ENCODE results near the gene COPS7B. TPM values are rescaled to one million over a fixed set of nuclear protein-coding genes. Genes with fewer than 3 reads are reported as not detected.
"Not testable (repeated sequence)": the region's sequence is repeated elsewhere in the genome, so short reads cannot be mapped to it uniquely, and the experiment has no call there.

Gene COPS7B
- total RNA-seq = 66.7 and 67.6 TPM in 2 replicates

DNA sequence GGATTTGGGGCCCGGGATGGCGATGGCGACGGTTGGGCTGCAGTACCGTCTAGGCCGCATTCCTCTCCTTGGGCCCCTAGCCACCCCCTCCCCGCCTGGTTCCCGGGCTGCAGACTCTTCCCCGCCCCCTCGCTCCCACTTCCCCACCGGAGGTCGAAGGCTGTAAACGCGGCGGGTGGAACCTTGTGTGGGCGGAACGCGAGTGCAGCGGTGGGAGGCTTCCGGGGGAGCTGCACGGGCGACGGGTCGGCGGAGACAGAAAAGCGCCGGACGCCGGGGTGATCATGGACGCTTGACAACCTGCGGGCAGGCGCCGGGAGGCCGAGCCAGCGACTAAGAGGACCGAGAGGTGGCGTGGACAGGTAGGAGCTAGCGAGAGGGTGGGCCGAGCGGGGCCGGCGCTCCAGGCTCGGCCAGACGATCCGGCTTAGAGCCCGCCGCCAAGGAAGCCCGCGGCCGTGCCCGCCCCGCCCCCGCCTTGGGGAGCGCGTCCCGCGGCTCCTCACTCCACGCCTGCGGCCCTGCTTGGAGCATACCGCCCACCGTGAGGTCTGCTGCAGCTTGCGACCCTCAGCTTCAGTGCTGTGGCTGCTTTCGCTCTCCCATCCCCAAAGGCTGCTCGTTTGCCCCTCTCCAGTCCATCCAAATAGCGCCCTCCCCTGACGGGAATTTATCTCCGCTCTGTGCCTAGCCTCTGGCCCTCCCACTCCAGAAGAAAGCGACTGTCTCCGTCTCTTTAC, at the start of gene COPS7B:
Gene COPS7B, plus strand, starts transcription at position 269 of the 740 bp plus-strand sequence. CDS start 2,126 bp downstream, outside the sequence.
- H3K4me3 Mint-ChIP-seq = peak within 1 kb of the TSS; percentile 94
- no peaks in the 10 kb centered on the region for H3K27me3 Mint-ChIP-seq
- peaks cover 61% of the 10 kb centered on the region for H3K4me1 Mint-ChIP-seq
- peak; percentile 95 for DNase-seq
- H3K36me3 Mint-ChIP-seq (ENCODE audit: low read depth) = peaks cover 19% of the 10 kb centered on the region
- intact Hi-C loops (cut with micrococcal nuclease) = loop anchor here (1.0 to 10.0 kb wide), 3 partner anchors 109 to 732 kb away; partner anchors contain the start of genes NCL and PSMD1
- no peaks in the 10 kb centered on the region for H3K9me3 Mint-ChIP-seq
- peak within 1 kb of the TSS; percentile 87 for H3K27ac Mint-ChIP-seq

DNA sequence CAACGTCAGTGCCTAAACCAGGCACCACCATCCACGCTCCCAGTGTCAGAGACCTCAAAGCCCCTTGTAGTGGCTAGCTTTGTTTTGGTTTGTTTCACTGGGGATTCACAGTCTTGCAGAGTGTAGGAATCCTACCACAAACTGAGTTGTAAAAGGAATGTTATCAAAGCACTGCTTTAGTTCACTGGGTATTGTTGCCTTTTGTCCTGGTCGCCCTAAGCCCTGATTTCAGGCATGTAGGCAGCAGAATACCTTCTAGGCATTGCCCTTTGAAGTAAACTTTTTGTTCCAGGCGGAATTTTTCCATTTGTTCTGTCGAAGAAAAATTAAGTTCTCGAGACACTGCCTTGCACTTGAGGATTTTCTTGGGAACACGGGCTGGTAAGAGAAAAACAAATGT, 48.5 kb upstream of the COPS7B start:
- no peaks in the 10 kb centered on the region for H3K27me3 Mint-ChIP-seq
- intact Hi-C loops (cut with micrococcal nuclease) = no loop called here
- H3K4me3 Mint-ChIP-seq = no peak overlapping the region
- DNase-seq = no peak
- peaks cover 14% of the 10 kb centered on the region for H3K36me3 Mint-ChIP-seq (ENCODE audit: low read depth)
- no peaks in the 10 kb centered on the region for H3K9me3 Mint-ChIP-seq
- no peaks in the 10 kb centered on the region for H3K4me1 Mint-ChIP-seq
- H3K27ac Mint-ChIP-seq = no peak overlapping the region

DNA sequence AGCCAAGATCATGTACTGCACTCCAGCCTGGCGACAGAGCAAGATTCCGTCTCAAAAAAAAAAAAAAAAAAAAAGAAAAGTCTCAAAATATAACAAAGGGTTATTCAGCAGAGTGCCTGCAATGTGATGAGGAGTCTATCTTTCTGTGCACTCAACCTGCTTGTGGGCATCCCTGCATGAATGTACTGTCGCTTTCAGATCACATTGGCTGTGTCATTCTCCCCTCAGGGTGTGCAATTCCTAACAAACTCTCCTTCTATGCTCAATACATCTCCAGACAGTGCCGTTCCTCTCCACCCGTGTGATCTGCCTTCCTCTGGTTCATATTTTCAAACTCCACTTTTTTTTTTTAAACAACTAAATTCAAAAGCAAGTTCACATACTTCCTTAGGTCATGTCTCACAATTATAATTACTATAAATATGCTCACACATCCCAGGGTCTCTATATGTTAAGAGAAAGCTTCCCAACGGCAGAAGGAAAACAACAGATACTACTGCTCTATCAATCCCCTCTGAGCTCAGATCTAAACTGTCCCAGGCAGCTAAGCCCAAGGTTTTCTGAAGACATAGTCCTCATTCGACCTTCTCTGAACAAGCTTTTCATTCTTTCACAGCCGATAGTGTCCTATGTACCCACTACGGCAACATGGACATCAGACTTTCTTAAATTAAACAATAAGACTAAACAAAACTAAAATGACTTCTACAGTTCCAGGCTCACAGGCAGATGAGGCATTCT, 42.7 kb upstream of the COPS7B start:
- Mint-ChIP-seq H3K4me1 (peaks cover under 1% of the 10 kb centered on the region), H3K4me3 (no peak overlapping the region), H3K36me3 (ENCODE audit: low read depth) (no peaks in the 10 kb centered on the region), H3K9me3 (no peaks in the 10 kb centered on the region), H3K27ac (no peak overlapping the region), H3K27me3 (no peaks in the 10 kb centered on the region)
- intact Hi-C loops (cut with micrococcal nuclease) = no loop called here
- no peak for DNase-seq

DNA sequence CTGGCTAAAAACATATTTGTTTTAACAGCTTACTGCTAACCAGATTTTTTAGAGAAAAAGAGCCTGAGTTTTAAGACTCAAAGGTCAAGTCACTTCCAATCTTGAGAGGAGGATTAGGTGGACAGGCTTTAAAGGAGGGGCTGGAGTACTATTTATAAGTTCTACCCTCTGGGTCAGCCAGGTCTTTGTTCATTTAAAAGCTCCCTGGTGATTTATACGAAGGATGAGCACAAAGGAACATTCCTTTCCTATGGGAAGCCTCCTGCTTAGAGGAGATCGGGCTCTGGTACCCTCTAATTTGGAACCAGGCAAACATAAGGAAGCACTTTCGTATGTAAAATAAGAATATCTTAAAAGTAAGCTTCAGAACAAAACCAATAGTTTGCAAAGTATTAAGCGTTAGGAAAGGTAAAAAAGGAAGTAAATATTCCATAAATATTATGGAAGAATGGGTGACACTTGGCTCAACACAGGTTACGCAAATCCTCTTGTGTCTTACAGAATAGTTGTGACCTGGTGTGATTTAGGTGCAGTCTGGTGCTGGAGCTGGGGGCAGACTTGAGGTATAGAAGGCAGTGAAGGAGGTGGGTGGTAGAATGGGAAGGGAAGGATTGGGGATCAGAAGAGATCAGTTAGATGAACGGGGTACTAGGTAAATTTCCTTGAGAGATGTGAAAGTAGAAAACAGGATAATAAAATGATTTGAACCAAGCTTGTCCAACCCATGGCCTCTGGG, 40.8 kb upstream of the COPS7B start:
- no peaks in the 10 kb centered on the region for H3K9me3 Mint-ChIP-seq
- intact Hi-C loops (cut with micrococcal nuclease) = no loop called here
- peaks cover 4% of the 10 kb centered on the region for H3K36me3 Mint-ChIP-seq (ENCODE audit: low read depth)
- peaks cover 2% of the 10 kb centered on the region for H3K4me1 Mint-ChIP-seq
- H3K27me3 Mint-ChIP-seq = no peaks in the 10 kb centered on the region
- H3K4me3 Mint-ChIP-seq = no peak overlapping the region
- no peak for DNase-seq
- no peak overlapping the region for H3K27ac Mint-ChIP-seq

DNA sequence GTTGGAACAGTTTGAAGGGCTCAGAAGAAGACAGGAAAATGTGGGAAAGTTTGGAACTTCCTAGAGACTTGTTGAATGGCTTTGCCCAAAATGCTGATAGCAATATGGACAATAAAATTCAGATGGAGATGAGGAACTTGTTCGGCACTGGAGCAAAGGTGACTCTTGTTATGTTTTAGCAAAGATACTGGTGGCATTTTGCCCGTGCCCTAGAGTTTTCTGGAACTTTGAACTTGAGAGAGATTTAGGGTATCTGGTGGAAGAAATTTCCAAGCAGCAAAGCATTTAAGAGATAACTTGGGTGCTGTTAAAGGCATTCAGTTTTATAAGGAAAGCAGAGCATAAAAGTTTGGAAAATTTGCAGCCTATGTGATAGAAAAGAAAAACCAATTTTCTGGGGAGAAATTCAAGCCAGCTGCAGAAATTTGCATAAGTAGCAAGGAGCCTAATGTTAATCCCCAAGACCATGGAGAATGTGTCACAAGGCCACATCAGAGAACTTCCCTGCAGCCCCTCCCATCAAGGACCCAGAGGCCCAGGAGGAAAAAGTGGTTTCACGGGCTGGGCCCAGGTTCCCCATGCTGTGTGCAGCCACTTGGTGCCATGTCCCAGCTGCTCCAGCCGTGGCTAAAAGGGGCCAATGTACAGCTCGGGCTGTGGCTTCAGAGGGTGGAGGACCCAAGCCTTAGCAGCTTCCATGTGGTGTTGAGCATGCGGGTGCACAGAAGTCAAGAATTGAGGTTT, 37.9 kb upstream of the COPS7B start:
- H3K27me3 Mint-ChIP-seq; intact Hi-C loops (cut with micrococcal nuclease); H3K4me1 Mint-ChIP-seq; H3K4me3 Mint-ChIP-seq; DNase-seq; H3K9me3 Mint-ChIP-seq; H3K27ac Mint-ChIP-seq; H3K36me3 Mint-ChIP-seq (ENCODE audit: low read depth): not testable (repeated sequence)

DNA sequence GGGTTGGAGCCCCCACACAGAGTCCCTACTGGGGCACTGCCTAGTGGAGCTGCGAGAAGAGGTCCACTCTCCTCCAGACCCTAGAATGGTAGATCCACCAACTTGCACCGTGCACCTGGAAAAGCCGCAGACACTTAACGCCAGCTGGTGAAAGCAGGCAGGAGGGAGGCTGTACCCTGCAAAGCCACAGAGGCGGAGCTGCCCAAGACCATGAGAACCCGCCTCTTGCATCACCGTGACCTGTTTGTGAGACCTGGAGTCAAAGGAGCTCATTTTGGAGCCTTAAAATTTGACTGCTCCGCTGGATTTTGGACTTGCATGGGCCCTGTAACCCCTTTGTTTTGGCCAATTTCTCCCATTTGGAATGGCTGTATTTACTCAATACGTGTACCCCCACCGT, 37.2 kb upstream of the COPS7B start:
- H3K4me3 Mint-ChIP-seq; H3K27me3 Mint-ChIP-seq; DNase-seq; intact Hi-C loops (cut with micrococcal nuclease); H3K4me1 Mint-ChIP-seq; H3K36me3 Mint-ChIP-seq (ENCODE audit: low read depth); H3K9me3 Mint-ChIP-seq; H3K27ac Mint-ChIP-seq: not testable (repeated sequence)

DNA sequence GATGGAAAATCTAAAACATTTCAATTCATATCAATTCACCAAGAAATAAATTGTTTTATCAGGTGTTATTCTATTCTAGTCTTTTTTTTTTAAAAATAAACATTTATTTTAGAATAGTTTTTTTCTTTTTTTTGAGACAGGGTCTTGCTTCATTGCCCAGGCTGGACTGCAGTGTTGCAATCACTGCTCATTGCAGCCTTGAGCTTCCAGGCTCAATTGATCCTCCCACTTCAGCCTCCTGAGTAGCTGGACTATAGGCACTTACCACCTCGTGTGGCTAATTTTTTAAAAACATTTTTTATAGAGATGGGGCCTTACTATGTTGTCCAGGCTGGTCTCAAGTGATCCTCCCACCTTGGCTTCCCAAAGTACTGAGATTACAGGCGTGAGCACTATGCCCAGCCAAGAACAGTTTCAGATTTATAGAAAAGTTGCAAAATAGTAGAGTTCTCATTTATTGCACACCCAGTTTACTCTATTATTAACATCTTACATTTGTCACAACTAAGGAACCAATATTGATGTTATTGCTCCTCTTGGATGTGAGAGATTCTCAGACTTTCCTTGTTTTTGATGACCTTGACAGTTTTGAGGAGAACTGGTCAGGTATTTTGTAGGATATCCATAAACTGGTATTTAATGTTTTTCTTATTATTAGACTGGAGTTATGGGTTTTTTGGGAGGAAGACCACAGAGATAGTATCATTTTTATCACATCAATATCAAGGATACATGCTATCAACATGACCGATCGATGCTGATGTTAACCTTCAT, 35.0 kb upstream of the COPS7B start:
- no peaks in the 10 kb centered on the region for H3K27me3 Mint-ChIP-seq
- H3K9me3 Mint-ChIP-seq = no peaks in the 10 kb centered on the region
- H3K4me1 Mint-ChIP-seq = peaks cover 2% of the 10 kb centered on the region
- intact Hi-C loops (cut with micrococcal nuclease) = no loop called here
- no peak overlapping the region for H3K27ac Mint-ChIP-seq
- H3K4me3 Mint-ChIP-seq = no peak overlapping the region
- no peak for DNase-seq
- peaks cover 4% of the 10 kb centered on the region for H3K36me3 Mint-ChIP-seq (ENCODE audit: low read depth)

DNA sequence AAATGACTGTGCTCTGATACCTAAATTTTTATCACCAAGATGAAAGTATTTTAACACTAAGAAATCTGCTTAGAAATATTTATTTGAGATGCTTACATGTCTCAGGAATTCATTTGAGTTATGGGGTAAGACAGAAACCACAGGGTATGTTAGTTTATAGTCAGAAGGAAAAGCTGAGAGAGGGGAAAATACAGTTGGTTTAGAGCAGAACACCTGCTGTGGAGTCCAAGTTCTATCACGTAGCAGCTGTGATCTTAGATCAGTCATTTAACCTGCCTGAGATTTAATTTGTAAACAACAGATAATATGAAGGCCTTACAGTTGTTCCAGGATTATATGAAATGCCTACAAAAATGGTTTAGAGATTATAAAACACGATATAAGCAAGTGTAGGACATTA, 34.2 kb upstream of the COPS7B start:
- Mint-ChIP-seq H3K9me3 (no peaks in the 10 kb centered on the region), H3K27ac (no peak overlapping the region), H3K27me3 (no peaks in the 10 kb centered on the region), H3K36me3 (ENCODE audit: low read depth) (peaks cover 4% of the 10 kb centered on the region), H3K4me3 (no peak overlapping the region), H3K4me1 (peaks cover 2% of the 10 kb centered on the region)
- no peak for DNase-seq
- intact Hi-C loops (cut with micrococcal nuclease) = no loop called here

DNA sequence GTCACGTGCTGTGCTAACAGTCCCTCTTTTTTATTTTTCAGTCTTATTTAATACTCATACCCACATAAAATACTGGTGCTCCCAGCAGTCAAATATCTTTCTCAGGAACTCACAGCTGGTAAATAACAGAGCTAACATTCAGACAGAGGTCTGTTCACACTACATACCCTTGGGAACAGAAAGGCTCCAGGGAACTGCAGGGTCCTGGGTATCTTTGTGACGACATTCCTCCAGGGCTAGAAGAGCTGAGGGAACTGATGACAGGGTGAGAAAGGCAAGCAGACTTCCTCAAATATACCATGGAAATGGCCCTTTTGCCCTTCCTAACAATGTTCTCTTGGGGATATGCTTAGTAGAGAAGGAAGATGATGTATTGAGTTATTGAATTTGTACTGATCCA, 24.5 kb upstream of the COPS7B start:
- Mint-ChIP-seq H3K27ac (no peak overlapping the region), H3K27me3 (no peaks in the 10 kb centered on the region), H3K9me3 (no peaks in the 10 kb centered on the region), H3K36me3 (ENCODE audit: low read depth) (peaks cover 4% of the 10 kb centered on the region), H3K4me1 (peaks cover 16% of the 10 kb centered on the region), H3K4me3 (no peak overlapping the region)
- DNase-seq = no peak
- intact Hi-C loops (cut with micrococcal nuclease) = no loop called here

DNA sequence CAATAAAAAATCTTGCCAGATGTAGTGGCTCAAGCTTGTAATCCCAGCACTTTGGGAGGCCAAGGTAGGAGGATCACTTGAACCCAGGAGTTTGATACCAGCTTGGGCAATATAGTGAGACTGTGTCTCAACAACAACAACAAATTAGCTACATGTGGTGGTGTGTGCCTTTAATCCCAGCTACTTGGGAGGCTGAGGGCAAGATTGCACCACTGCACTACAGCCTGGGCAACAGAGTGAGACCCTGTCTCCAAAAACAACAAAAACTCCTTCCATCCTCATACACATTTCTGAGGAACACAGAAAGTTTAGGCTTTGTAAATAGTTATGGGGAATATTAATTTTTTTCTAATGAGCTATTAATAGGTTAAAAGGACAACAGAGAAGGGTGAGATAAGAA, 22.1 kb upstream of the COPS7B start:
- H3K27me3 Mint-ChIP-seq = no peaks in the 10 kb centered on the region
- H3K4me1 Mint-ChIP-seq = peaks cover 17% of the 10 kb centered on the region
- no peaks in the 10 kb centered on the region for H3K9me3 Mint-ChIP-seq
- H3K4me3 Mint-ChIP-seq = no peak overlapping the region
- H3K36me3 Mint-ChIP-seq (ENCODE audit: low read depth) = peaks cover 5% of the 10 kb centered on the region
- no peak overlapping the region for H3K27ac Mint-ChIP-seq
- no peak for DNase-seq
- intact Hi-C loops (cut with micrococcal nuclease) = loop anchor here (2.0 kb wide), 1 partner anchor 17 kb away; the partner anchor contains the start of gene PDE6D

DNA sequence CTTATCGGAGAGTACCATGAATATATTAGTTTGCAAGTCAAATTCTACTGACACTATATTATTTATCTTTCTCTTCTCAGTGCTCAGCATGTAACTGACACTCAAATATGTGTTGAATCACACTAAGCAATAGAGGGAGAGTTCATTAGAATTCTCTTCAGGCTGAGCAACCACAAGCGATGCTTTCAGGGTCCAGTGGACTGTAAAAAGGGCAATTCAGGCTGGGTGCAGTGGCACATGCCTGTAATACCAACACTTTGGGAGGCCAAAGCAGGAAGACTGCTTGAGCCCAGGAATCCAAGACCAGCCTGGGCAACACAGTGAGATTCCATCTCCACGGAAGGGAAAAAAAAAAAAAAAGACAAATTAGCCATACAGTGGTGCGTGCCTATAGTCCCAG, 21.5 kb upstream of the COPS7B start:
- Mint-ChIP-seq H3K36me3 (ENCODE audit: low read depth) (peaks cover 5% of the 10 kb centered on the region), H3K9me3 (no peaks in the 10 kb centered on the region), H3K27ac (no peak overlapping the region), H3K4me3 (no peak overlapping the region), H3K27me3 (no peaks in the 10 kb centered on the region), H3K4me1 (peaks cover 24% of the 10 kb centered on the region)
- DNase-seq = no peak
- intact Hi-C loops (cut with micrococcal nuclease) = loop anchor here (2.0 kb wide), 1 partner anchor 16 kb away; the partner anchor contains the start of gene PDE6D

DNA sequence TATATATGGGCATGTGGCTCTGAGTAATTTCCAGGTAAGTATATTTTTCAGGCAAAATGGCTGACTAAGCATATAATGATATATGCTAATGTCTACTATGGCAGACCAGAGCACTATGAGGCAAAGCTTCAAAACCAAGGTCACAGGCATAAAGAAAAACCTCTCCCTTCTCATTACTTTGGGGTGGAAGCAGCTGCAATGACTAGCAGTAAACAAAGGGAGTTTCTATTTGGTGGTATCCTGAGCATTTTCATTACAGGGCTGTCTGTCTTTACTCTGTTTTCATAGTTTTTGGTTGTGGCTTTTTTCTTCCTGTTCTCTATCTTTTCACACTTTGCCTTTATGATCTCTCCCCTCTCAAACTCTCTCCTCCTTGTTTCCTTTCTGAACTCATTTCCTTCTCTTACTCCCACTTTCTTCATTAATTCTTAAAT, 20.7 kb upstream of the COPS7B start:
- Mint-ChIP-seq H3K27me3 (no peaks in the 10 kb centered on the region), H3K4me3 (no peak overlapping the region), H3K36me3 (ENCODE audit: low read depth) (peaks cover 5% of the 10 kb centered on the region), H3K9me3 (no peaks in the 10 kb centered on the region), H3K4me1 (peaks cover 27% of the 10 kb centered on the region), H3K27ac (no peak overlapping the region)
- DNase-seq = peak; percentile 58
- intact Hi-C loops (cut with micrococcal nuclease) = loop anchor here (2.0 kb wide), 1 partner anchor 15 kb away; the partner anchor contains the start of gene PDE6D
